ENCODE measurements around the gene RNU7-1.

GRCh38 chr12:6959805-6960592 is 16.4 kb downstream of the RNU7-1 start:
- TF ChIP-seq CTCF (IDR thresholded peaks at IDR 0.05; ENCODE audit: insufficient read depth, low read length) (no peak), SPI1 (IDR thresholded peaks at IDR 0.05; ENCODE audit: borderline replicate concordance, low read depth) (no peak), POLR2AphosphoS5 (IDR thresholded peaks at IDR 0.05; ENCODE audit: low read depth) (no peak; the same call in 1 of the 2 replicates)
- TF ChIP-seq, protein P1, sequence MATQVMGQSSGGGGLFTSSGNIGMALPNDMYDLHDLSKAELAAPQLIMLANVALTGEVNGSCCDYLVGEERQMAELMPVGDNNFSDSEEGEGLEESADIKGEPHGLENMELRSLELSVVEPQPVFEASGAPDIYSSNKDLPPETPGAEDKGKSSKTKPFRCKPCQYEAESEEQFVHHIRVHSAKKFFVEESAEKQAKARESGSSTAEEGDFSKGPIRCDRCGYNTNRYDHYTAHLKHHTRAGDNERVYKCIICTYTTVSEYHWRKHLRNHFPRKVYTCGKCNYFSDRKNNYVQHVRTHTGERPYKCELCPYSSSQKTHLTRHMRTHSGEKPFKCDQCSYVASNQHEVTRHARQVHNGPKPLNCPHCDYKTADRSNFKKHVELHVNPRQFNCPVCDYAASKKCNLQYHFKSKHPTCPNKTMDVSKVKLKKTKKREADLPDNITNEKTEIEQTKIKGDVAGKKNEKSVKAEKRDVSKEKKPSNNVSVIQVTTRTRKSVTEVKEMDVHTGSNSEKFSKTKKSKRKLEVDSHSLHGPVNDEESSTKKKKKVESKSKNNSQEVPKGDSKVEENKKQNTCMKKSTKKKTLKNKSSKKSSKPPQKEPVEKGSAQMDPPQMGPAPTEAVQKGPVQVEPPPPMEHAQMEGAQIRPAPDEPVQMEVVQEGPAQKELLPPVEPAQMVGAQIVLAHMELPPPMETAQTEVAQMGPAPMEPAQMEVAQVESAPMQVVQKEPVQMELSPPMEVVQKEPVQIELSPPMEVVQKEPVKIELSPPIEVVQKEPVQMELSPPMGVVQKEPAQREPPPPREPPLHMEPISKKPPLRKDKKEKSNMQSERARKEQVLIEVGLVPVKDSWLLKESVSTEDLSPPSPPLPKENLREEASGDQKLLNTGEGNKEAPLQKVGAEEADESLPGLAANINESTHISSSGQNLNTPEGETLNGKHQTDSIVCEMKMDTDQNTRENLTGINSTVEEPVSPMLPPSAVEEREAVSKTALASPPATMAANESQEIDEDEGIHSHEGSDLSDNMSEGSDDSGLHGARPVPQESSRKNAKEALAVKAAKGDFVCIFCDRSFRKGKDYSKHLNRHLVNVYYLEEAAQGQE (IDR thresholded peaks at IDR 0.05; ENCODE audit: insufficient replicate concordance, low read depth), result no peak

Data from HL-60 (cell line).